Colonic mucosa (tissue), 4 donors: Measurements from ENCODE around the gene PDIA4. TPM values are rescaled to one million over a fixed set of nuclear protein-coding genes. Genes with fewer than 3 reads are reported as not detected.
"Not testable (repeated sequence)": the region's sequence is repeated elsewhere in the genome, so short reads cannot be mapped to it uniquely, and the experiment has no call there.

Experiments used
- DNase-seq: peaks from one replicate; pipeline ENCODE4 v3.0.0-alpha.2; 2020
- H3K27ac ChIP-seq: fragments of 200-600 bp; one replicate; pipeline ENCODE4 v1.8.0; 2021
- H3K27me3 ChIP-seq: fragments of 200-600 bp; one replicate; pipeline ENCODE4 v1.8.0; 2021
- H3K36me3 ChIP-seq: fragments of 200-600 bp; one replicate; pipeline ENCODE4 v1.8.0; 2021
- H3K4me1 ChIP-seq: fragments of 200-600 bp; one replicate; pipeline ENCODE4 v1.8.0; 2021; ENCODE audit warnings: mild to moderate bottlenecking
- H3K4me3 ChIP-seq: fragments of 200-600 bp; one replicate; pipeline ENCODE4 v1.8.0; 2021
- H3K9ac ChIP-seq, 2 donors: one replicate each; pipeline ENCODE4 v1.7.0; 2013; ENCODE audit warnings: control low read depth in 2 of 2, low read depth in 2 of 2, low read length in 2 of 2
- H3K9me3 ChIP-seq: fragments of 200-600 bp; one replicate; pipeline ENCODE4 v1.8.0; 2021
- CTCF ChIP-seq: fragments of 200-600 bp; IDR thresholded peaks from one replicate; pipeline ENCODE4 v1.8.0; 2022; ENCODE audit warnings: antibody characterized with exemption, mild to moderate bottlenecking
- intact Hi-C: fragments of 100-400 bp; cut with DNase I; formaldehyde crosslinking; loops from one replicate; pipeline ENCODE4 v1.14.1; 2022
- total RNA-seq, 2 donors: library from RNA; stranded (reverse); fragmentation: NEBNext Ultra II Directional in 1 of 2; extraction: Animal tissue kit (Norgen Biotek cat#: 25700) in 1 of 2; gene quantifications; one replicate each; pipeline ENCODE4 v1.2.1, GENCODE V29; 2021
- donor health status: healthy.
- donor health status: DM: no; HTN: no; CAD: no.
- donor health status: DM: no; HTN: no; CAD: no.

Gene PDIA4
- total RNA-seq, 2 donors from 2014 or later: 218 to 485 TPM

- H3K27ac ChIP-seq: no peak overlapping the region
- no peak for TF ChIP-seq CTCF
- no peaks in the 10 kb centered on the region for H3K27me3 ChIP-seq
- H3K4me1 ChIP-seq: no peaks in the 10 kb centered on the region
- intact Hi-C loops: no loop called here
- H3K9ac ChIP-seq: no peak overlapping the region
- no peaks in the 10 kb centered on the region for H3K9me3 ChIP-seq
- H3K36me3 ChIP-seq: no peaks in the 10 kb centered on the region
- no peak for DNase-seq
- H3K4me3 ChIP-seq: no peak overlapping the region
Measured at GRCh38 chr7:149071641-149072437, 43.5 kb upstream of the PDIA4 start.

GRCh38 chr7:149071182-149071635 lies 42.9 kb upstream of the PDIA4 start:
- intact Hi-C loops: no loop called here
- H3K9me3 ChIP-seq: no peaks in the 10 kb centered on the region
- H3K9ac ChIP-seq: no peak overlapping the region
- no peak overlapping the region for H3K27ac ChIP-seq
- H3K4me3 ChIP-seq: no peak overlapping the region
- TF ChIP-seq CTCF: no peak
- H3K27me3 ChIP-seq: no peaks in the 10 kb centered on the region
- H3K4me1 ChIP-seq: no peaks in the 10 kb centered on the region
- H3K36me3 ChIP-seq: no peaks in the 10 kb centered on the region
- no peak for DNase-seq

GRCh38 chr7:149070372-149071125 lies 42.2 kb upstream of the PDIA4 start:
- intact Hi-C loops: no loop called here
- DNase-seq: no peak
- Histone ChIP-seq H3K36me3 (no peaks in the 10 kb centered on the region), H3K4me3 (no peak overlapping the region), H3K27ac (no peak overlapping the region), H3K9me3 (no peaks in the 10 kb centered on the region), H3K9ac (no peak overlapping the region), H3K27me3 (no peaks in the 10 kb centered on the region), H3K4me1 (no peaks in the 10 kb centered on the region)
- TF ChIP-seq CTCF: no peak

- no peaks in the 10 kb centered on the region for H3K9me3 ChIP-seq
- no peaks in the 10 kb centered on the region for H3K27me3 ChIP-seq
- no peak for DNase-seq
- TF ChIP-seq CTCF: no peak
- H3K36me3 ChIP-seq: no peaks in the 10 kb centered on the region
- H3K27ac ChIP-seq: no peak overlapping the region
- no peak overlapping the region for H3K4me3 ChIP-seq
- H3K9ac ChIP-seq: no peak overlapping the region
- no peaks in the 10 kb centered on the region for H3K4me1 ChIP-seq
- intact Hi-C loops: loop anchor here (5.0 kb wide), 1 partner anchor 41 kb away; the partner anchor contains the start of gene PDIA4
Measured at GRCh38 chr7:149067869-149068268, 39.6 kb upstream of the PDIA4 start.

- Histone ChIP-seq H3K36me3 (no peaks in the 10 kb centered on the region), H3K4me1 (no peaks in the 10 kb centered on the region), H3K27ac (no peak overlapping the region), H3K4me3 (no peak overlapping the region), H3K9ac (no peak overlapping the region), H3K9me3 (no peaks in the 10 kb centered on the region), H3K27me3 (no peaks in the 10 kb centered on the region)
- no peak for TF ChIP-seq CTCF
- intact Hi-C loops: no loop called here
- no peak for DNase-seq
Measured at GRCh38 chr7:149063476-149063875, 35.2 kb upstream of the PDIA4 start.

GRCh38 chr7:149062217-149062899 lies 34.1 kb upstream of the PDIA4 start:
- H3K9ac ChIP-seq, H3K27me3 ChIP-seq, H3K4me1 ChIP-seq, DNase-seq, H3K9me3 ChIP-seq, H3K4me3 ChIP-seq, H3K36me3 ChIP-seq, intact Hi-C loops, H3K27ac ChIP-seq: not testable (repeated sequence)
